Erythroblast (primary cell): Measurements from ENCODE around the gene TTC27.

Experiments used
- GATA1 ChIP-seq: IDR thresholded peaks from 2 replicates; pipeline ENCODE4 v1.6.1; 2011; ENCODE audit warnings: low read depth, mild to moderate bottlenecking, control low read depth, low read length, moderate library complexity
- POLR2A ChIP-seq: IDR thresholded peaks from 2 replicates; pipeline ENCODE4 v1.6.1; 2011; ENCODE audit warnings: mild to moderate bottlenecking, low read length

GRCh38 chr2:32715391-32715841 is 87.6 kb downstream of the TTC27 start:
- TF ChIP-seq POLR2A: no peak
- no peak for TF ChIP-seq GATA1
